Ovary (tissue), 3 donors: ENCODE measurements around the gene SLC50A1.

Experiments
- CTCF ChIP-seq, 3 donors: fragments of 450-650 bp in 2 of 3; fragments of 200-600 bp in 1 of 3; IDR thresholded peaks; one replicate each; pipeline versions ENCODE4 v1.5.1 to v1.8.0; 2016 to 2022; ENCODE audit warnings: antibody characterized with exemption in 3 of 3, mild to moderate bottlenecking in 1 of 3
- POLR2A ChIP-seq: fragments of 450-650 bp; IDR thresholded peaks from one replicate; pipeline ENCODE4 v1.6.1; 2017; ENCODE audit warnings: antibody characterized with exemption, mild to moderate bottlenecking, moderate library complexity
- donor health status: DM: no; HTN: no; CAD: no.

- TF ChIP-seq POLR2A (no peak), CTCF (IDR thresholded peaks at IDR 0.05) (no peak)
Observed at GRCh38 chr1:155106862-155107261, 28.8 kb upstream of the SLC50A1 start.
